HG02852 (cell line): Measurements from ENCODE around the gene MPZL1.

Experiments used
- ATAC-seq: cut with Tn5 transposase; IDR thresholded peaks from one replicate; pipeline ENCODE4 v1.9.1; 2021; ENCODE audit warnings: mild to moderate bottlenecking, moderate library complexity; ENCODE audit not compliant: unreplicated experiment

Gene MPZL1

GRCh38 chr1:167721617-167722151, at the start of gene MPZL1:
TSS of gene MPZL1 (plus strand) at chr1:167721982. CDS start at chr1:167722152, 170 bp downstream.
- peak; percentile 91 for ATAC-seq

DNA sequence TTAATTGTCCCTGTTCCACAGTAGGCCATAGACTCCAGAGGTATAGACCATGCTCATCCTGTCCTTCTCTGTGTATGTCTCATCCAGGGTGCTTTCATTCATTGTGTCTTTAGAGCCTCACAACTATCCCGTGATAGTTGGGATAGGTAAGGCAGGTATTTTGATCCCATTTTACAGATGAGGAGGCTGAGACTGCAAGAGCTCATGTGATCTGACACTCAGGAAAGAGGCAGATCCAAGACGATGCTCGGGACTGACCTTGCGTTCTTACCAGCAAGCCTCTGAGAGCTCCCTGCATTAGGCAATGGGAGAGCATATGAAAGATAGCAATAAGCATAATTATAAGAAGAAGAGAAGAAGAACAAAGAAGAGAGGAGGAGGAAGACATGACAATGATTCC, 49.0 kb upstream of the MPZL1 start:
- ATAC-seq = no peak

- ATAC-seq = no peak
These were observed 48.5 kb upstream of the MPZL1 start for GRCh38 chr1:167673265-167673664.

GRCh38 chr1:167674156-167674555, 47.6 kb upstream of the MPZL1 start:
- ATAC-seq = no peak

DNA sequence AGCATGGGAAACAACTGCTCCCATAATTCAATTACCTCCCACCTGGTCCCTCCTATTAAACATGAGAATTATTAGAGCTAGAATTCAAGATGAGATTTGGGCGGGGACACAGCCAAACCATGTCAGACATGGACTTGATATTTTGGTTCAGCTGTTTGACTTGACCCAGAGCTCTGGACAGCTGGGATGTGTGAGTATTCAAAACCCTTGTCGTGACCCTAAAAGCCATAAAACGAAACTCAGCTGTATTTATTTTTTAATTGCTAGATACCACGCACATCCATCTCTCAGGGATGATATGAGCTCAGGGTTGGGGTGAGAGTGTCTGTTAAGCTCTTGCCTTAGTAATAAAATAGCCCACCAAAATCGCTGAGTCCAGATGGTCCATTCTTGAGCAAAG, 46.3 kb upstream of the MPZL1 start:
- ATAC-seq = no peak

DNA sequence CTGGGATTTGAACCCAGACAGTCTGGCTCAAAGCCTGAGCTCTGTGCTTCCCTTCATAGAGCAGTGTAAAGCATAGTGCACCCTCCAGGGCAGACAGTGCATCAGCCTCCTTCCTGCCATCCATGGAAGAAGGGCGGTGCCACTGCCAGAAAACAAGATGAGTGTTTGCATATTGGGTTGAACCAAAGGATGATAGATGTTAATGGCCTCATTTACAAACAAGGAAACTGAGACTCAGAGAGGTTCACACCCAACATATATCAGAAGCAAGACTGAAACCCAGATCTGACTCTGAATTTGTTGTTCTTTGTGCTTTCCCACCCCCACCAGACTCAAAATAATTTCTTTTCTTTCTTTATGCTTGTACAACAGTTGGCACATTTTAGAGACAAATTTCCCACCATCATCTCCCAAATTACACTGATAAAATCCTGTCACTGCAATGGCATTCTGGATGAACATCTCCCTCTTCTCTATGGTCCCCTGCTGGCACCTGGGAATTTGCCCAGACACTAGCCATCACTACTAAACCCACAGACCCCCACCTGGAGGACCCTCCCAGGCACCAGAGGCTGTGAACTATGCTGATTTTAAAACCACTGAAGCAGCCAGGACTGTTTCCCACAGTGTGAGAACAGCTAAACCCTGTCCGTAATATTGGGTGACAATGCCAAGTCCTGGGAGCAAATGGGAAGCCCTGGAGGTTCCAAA, 45.4 kb upstream of the MPZL1 start:
- ATAC-seq = peak; percentile 53

- peak; percentile 42 for ATAC-seq
These were observed 44.6 kb upstream of the MPZL1 start for GRCh38 chr1:167676916-167677848.

DNA sequence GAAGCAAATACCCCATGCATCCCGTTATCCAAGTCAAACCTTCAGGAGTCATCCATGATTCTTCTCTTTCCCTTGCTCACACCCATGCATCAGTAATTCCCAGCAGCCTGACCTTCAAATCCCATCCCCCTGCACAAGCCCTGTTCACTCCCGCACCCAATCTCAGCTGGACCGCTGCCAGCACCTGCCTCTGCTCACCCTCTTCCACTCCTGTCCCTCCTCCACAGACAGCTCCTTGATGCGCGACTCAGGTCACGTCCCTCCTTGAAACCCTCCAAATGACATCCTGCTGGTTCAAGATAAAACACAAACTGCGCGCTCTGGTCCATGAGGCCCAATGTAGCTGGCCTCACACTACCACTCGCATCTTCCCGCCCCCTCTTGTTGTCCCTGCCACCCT, 43.4 kb upstream of the MPZL1 start:
- ATAC-seq = no peak

GRCh38 chr1:167678838-167679237, 42.9 kb upstream of the MPZL1 start:
- no peak for ATAC-seq

DNA sequence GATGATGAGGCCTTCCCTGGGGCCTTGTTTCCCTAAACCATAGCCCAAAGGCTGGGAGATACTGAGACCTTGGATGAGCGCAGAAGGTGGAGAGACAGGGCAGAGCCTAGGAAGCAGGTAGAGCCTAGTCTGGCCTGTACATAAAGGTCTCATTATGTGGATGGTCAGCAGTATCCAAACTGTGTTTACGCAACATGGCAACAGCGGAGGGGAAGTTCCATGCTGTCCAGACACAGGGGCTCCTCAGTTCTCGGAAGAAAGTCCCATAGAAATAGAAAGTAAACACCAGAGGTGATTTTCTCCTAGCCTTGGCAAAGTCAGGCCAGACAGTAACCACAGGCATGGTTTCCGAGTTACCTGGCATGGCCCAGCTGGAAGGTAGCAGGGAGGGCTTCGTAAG, 42.1 kb upstream of the MPZL1 start:
- no peak for ATAC-seq

- ATAC-seq = no peak
These were observed 40.8 kb upstream of the MPZL1 start for GRCh38 chr1:167681024-167681423.

DNA sequence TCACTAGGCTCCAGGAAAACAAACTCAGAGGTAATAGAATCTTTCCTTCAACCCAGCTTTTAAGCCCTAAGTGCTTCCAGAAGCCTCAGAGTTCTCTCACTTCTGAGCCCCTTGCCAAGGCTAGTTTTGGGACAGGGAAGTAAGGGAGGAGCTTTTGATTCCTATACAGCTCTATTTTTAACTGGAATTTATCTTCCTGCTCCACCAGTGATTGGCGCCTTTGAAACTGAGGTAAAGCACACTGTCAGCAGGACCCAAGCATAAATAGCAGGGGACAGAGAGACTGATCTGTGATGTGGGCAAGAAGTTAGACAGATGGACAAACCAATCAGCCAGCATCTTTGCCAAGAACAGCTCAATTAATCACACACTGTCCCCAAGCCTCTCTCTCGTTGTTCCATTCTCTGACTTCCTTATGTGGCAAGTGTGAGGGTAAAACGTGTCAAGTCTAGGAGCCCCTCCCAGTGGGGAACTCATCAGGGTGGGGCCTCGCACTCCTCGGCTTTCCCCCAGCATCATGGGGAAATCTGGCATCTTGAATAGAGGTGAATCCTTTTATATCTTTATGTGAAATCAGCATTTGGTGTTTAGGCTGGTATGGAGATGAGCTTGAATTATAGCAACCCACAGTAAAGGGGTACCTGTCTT, 40.2 kb upstream of the MPZL1 start:
- ATAC-seq = no peak

GRCh38 chr1:167683226-167683625, 38.6 kb upstream of the MPZL1 start:
- ATAC-seq = no peak

DNA sequence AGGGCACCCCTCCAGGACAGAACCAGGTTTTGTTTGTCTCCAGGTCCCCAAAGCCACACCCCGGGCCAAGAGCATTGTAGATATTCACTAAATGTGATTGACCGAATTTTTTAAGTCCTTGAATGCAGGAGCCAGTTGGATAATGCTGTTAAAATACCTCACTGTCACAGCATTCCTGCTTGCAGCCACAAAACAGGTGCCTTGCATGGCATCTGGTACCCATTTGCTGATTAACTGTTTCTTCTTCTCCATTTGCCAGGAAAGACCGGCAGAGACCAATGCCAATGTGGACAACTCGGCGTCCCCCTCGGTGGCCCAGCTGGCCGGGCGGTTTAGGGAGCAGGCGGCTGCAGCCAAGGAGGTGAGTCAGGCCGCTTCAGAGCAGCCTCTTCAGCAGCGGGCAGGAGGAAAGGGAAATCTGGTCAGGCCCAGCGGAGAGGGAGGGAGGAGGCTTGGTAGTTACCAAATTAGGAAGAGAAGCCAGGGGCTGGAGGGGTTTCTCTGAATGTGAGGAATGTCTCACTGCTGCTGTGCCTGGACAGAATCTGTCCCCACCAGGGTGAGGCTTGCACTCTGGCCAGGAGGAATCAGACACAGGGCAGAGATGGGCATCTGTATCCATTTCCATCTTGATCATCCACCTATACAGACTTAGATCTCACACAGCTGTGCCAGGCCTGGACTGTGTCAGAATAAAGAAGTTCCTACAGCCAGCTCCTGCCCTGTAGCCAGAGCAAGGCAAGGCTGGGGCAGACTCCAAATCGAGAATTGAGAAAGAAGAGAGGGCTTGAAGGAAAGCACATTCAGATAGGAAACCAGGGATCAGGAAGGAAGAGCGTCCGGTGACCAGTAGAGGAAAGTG, 37.9 kb upstream of the MPZL1 start:
- no peak for ATAC-seq

DNA sequence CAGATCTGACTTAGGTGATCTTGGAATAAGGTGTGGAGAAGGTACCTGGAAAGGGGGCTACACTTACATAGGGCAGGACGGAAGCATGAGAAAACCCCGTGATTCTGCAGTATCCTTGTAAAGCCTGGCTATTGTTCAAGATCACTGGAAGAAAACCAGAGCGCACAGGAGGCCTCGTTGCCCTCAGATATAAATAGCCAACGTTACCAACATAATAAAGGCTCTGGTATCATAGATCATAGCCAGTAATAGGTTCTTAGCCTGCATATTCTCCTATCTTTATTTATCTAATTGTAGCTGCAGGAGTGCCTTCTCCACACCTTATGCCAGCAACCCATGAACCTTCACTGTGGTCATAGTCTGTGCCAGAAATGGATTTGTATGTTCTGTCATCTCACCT, 35.9 kb upstream of the MPZL1 start:
- ATAC-seq = no peak

DNA sequence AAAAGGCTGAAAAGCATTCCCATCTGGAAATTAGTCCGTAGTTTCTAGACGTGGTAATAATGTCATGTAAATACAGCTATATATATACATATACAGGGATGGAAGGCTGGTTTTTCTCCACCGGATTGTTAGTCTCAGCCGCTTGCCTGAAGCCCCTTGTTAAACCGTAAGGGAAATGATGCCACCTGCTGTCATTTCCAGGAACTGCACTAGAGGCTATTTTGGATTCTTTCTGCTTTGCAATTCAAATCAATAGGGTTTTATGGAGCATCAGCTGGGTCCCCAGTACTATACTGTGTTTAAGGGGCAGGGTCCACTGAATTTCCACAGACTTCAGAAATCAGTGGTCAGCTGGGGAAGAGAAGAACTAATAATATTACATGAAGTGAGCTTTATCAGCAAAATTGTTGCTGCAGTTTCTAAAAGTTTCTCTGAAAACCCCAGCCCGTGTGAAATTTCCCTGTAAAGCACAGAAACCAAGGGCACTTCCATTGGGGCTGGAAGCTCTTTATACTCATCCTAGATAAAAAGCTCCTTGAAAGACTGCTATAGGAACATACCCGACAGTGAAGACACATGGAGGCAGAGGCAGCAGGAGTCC, 33.8 kb upstream of the MPZL1 start:
- peak; percentile 57 for ATAC-seq

GRCh38 chr1:167689567-167689920, 32.2 kb upstream of the MPZL1 start:
- no peak for ATAC-seq

DNA sequence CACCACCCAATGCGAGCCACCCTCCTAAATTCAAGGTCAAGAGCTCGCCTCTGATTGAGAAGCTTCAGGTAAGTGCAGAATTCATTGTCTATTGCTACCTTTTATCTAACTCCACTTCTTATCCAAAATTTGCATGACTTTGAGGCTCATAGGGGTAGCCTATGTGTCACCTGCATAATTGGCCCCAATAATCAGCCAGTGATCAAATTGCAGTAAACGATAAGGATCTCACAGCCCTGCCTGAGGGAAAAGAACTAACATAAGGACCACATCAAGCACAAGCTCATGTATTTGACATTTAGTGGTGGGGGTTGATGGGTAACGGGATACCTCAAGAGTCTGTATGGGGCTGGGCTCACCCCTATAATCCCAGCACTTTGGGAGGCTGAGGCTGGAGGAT, 31.7 kb upstream of the MPZL1 start:
- no peak for ATAC-seq

GRCh38 chr1:167693425-167694045, 28.2 kb upstream of the MPZL1 start:
- ATAC-seq = no peak

DNA sequence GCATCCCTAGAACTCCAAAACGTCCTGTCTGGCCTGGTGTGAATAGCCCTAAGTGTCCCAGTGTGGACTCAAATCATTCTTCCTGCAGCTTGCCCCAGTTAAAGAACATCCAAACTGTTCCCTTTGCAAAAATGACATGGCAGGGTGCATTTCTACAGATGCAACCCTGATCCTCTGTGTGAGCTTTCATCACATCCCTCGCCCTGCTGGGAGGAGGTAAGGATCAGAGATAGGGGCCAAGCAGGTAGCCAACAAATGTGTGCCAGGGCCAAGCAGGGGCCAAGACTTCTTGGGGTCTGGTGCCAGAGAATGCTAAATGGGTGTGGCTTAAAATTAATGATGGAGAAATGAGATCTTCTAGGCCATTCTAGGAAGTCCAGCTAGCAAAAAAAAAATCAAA, 27.1 kb upstream of the MPZL1 start:
- no peak for ATAC-seq
